SU-DHL-6 (cell line): Measurements from ENCODE around the gene SLC25A3.

Source experiments
- CTCF ChIP-seq: fragments of 200-600 bp; sonication (generic); IDR thresholded peaks from one replicate; pipeline ENCODE4 v1.5.1; 2017; ENCODE audit warnings: antibody characterized with exemption, mild to moderate bottlenecking, low read length, moderate library complexity; ENCODE audit not compliant: insufficient read depth, poor library complexity, severe bottlenecking
- EZH2phosphoT487 ChIP-seq: fragments of 200-600 bp; sonication (generic), shearing (Covaris generic); conservative IDR thresholded peaks from 2 replicates; pipeline ENCODE4 v1.6.1; 2018; ENCODE audit warnings: mild to moderate bottlenecking, antibody characterized with exemption, low read length, moderate library complexity, mixed read lengths

- TF ChIP-seq CTCF (no peak), EZH2phosphoT487 (no peak)
Observed at GRCh38 chr12:98595243-98595988, 1.9 kb downstream of the SLC25A3 start.
